Measurements from ENCODE around the gene BCKDHB. TPM values are rescaled to one million over a fixed set of nuclear protein-coding genes. Genes with fewer than 3 reads are reported as not detected.

BCKDHB gene
- total RNA-seq, 4 donors from 2014 or later = 7.8 to 17.1 (median 11.1) TPM

DNA sequence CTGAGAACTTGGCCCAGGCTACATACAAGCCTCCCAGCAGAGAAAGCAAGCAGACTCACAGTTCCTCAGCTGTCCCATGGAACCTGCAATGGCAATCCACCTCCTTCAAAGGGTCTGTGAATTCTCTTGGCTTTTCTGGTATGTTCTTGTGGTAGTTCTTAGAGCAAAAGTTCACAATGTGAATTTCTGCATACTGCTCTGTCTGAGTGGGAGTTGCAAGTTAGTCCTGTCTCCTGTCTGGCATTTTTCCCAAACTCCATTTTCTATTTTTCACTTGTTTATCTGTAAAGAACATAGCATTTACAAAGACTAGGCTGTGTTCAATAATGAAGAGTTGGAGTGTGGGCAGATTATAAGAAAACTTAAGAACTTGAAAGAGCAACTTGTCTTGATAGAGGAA lies 269.9 kb downstream of the BCKDHB start:
- H3K4me3 ChIP-seq (ENCODE audit: low read depth, poor library complexity, severe bottlenecking) = no peak overlapping the region
- TF ChIP-seq POLR2A (IDR thresholded peaks at IDR 0.05) = no peak
- TF ChIP-seq, protein P1, sequence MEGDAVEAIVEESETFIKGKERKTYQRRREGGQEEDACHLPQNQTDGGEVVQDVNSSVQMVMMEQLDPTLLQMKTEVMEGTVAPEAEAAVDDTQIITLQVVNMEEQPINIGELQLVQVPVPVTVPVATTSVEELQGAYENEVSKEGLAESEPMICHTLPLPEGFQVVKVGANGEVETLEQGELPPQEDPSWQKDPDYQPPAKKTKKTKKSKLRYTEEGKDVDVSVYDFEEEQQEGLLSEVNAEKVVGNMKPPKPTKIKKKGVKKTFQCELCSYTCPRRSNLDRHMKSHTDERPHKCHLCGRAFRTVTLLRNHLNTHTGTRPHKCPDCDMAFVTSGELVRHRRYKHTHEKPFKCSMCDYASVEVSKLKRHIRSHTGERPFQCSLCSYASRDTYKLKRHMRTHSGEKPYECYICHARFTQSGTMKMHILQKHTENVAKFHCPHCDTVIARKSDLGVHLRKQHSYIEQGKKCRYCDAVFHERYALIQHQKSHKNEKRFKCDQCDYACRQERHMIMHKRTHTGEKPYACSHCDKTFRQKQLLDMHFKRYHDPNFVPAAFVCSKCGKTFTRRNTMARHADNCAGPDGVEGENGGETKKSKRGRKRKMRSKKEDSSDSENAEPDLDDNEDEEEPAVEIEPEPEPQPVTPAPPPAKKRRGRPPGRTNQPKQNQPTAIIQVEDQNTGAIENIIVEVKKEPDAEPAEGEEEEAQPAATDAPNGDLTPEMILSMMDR (IDR thresholded peaks at IDR 0.05) = no peak
- intact Hi-C loops (cut with DNase I; ENCODE audit: low total_unique reads) = no loop called here
- no peak for DNase-seq (ENCODE audit: low spot score in 2 of 2)

- 58 to 66% methylated on average over 1 of the region's 1 CpG for WGBS, 2 donors
- TF ChIP-seq, protein P1 (IDR thresholded peaks at IDR 0.05) = no peak
- no peak for TF ChIP-seq POLR2A (IDR thresholded peaks at IDR 0.05)
- DNase-seq (ENCODE audit: low spot score in 2 of 2) = no peak
- intact Hi-C loops (cut with DNase I; ENCODE audit: low total_unique reads) = no loop called here
- no peak overlapping the region for H3K4me3 ChIP-seq (ENCODE audit: low read depth, poor library complexity, severe bottlenecking)
Observed at GRCh38 chr6:80380566-80380965, 274.1 kb downstream of the BCKDHB start.

DNA sequence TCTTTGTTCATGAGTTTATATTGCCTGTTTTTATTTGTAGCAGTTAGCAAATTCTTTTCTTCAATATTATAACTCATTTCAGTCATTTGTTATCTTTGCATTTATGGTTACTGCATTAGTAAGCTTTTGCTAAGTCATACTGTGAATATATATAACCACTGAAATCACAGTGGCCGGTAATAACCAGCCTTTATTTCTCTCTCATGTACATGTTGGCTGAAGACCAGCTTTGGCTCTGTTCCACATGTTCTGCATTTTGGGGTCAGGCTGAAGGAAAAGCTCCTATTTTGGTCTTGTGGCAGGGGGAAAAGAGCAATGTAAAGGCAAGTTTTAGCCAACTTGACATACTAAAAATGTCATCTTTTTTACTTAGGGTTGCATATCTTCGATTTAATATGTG lies 276.3 kb downstream of the BCKDHB start:
- no peak for DNase-seq (ENCODE audit: low spot score in 2 of 2)
- intact Hi-C loops (cut with DNase I; ENCODE audit: low total_unique reads) = no loop called here
- no peak overlapping the region for H3K4me3 ChIP-seq (ENCODE audit: low read depth, poor library complexity, severe bottlenecking)
- 66 to 71% methylated on average over 2 of the region's 2 CpGs for WGBS, 2 donors
- TF ChIP-seq, protein P1 (IDR thresholded peaks at IDR 0.05) = no peak

DNA sequence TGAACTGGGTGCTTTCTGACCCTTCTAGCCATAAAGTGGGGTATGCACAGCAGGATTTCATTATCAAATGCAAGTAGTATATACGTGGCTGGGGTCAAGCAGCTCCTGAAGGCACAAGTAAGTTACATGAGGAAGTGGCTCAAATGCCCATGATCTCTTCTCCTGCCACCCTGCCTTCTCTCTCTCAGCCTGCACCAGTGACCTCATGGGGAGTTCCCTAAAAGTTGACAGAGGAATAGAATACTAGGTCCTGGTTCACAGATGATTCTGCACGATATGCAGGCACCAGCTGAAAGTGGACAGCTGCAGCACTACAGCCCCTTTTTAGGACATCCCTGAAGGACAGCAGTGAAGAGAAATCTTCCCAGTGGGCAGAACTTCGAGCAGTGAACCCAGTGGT lies 282.0 kb downstream of the BCKDHB start:
- intact Hi-C loops (cut with DNase I; ENCODE audit: low total_unique reads) = no loop called here
- 79 to 89% methylated on average over 3 of the region's 3 CpGs for WGBS, 2 donors
- no peak overlapping the region for H3K4me3 ChIP-seq (ENCODE audit: low read depth, poor library complexity, severe bottlenecking)
- TF ChIP-seq, protein P1 (IDR thresholded peaks at IDR 0.05) = no peak
- no peak for TF ChIP-seq POLR2A (IDR thresholded peaks at IDR 0.05)
- no peak for DNase-seq (ENCODE audit: low spot score in 2 of 2)

Other genes with a start within 250 kb of the BCKDHB start
- 100 to 1,000 TPM in 2 of 4 donors, 10 to 100 TPM in 2; 56.0 to 134 (median 97.6) TPM for gene ELOVL4, start 159.1 kb upstream of the BCKDHB start, total RNA-seq
- gene TTK, start 102.0 kb upstream of the BCKDHB start, total RNA-seq = 1 to 10 TPM; 1.4 to 4.5 (median 2.5) TPM

Measured in lower leg skin (tissue), 4 donors.